Stomach (tissue), 9 donors: Measurements from ENCODE around the gene CLRN1. TPM values are rescaled to one million over a fixed set of nuclear protein-coding genes. Genes with fewer than 3 reads are reported as not detected.

Source experiments
- DNase-seq, 2 donors: peaks; one replicate each; pipeline versions ENCODE4 v3.0.0 to v3.0.0-alpha.2; 2013 to 2019
- H3K27ac ChIP-seq, 5 donors: fragments of 200-600 bp in 4 of 5; sonication (generic) in 4 of 5; one replicate each; pipeline ENCODE4 v1.5.1; 2013 to 2019; ENCODE audit warnings: mild to moderate bottlenecking in 1 of 5, moderate library complexity in 1 of 5
- H3K27me3 ChIP-seq, 3 donors: fragments of 200-600 bp; sonication (generic); one replicate each; pipeline ENCODE4 v1.5.1; 2017 to 2019; ENCODE audit warnings: mixed run types in 1 of 3
- H3K36me3 ChIP-seq, 4 donors: fragments of 200-600 bp; sonication (generic); 1 replicate in 3 of 4; 2 replicates in 1 of 4; pipeline ENCODE4 v1.5.1; 2016 to 2019
- H3K4me1 ChIP-seq, 4 donors: fragments of 200-600 bp; sonication (generic); one replicate each; pipeline ENCODE4 v1.5.1; 2016 to 2019
- H3K4me3 ChIP-seq, 4 donors: fragments of 200-600 bp; sonication (generic) in 3 of 4; one replicate each; pipeline ENCODE4 v1.5.1; 2016 to 2019; ENCODE audit warnings: mild to moderate bottlenecking in 1 of 4
- H3K9me3 ChIP-seq, 4 donors: fragments of 200-600 bp; sonication (generic); one replicate each; pipeline ENCODE4 v1.5.1; 2016 to 2019
- EP300 ChIP-seq: sonication (generic); formaldehyde crosslinking; IDR thresholded peaks from one replicate; pipeline ENCODE4 v1.6.1; 2017; ENCODE audit warnings: antibody characterized with exemption
- POLR2A ChIP-seq, 4 donors: fragments of 450-650 bp; IDR thresholded peaks; one replicate each; pipeline ENCODE4 v1.6.1; 2016; ENCODE audit warnings: antibody characterized with exemption in 4 of 4, control low read depth in 2 of 4, mild to moderate bottlenecking in 1 of 4, moderate library complexity in 1 of 4
- POLR2AphosphoS5 ChIP-seq, 3 donors: sonication (generic); formaldehyde crosslinking; IDR thresholded peaks; one replicate each; pipeline ENCODE4 v1.6.1; 2016; ENCODE audit warnings: antibody characterized with exemption in 3 of 3
- WGBS, 5 donors: extraction: QIAGEN DNeasy Blood & Tissue Kit in 3 of 5; methylation state at CpG; one replicate each; pipeline versions ENCODE4 v1.1.5 to v1.1.7; 2013 to 2018; 5-methylcytosine and 5-hydroxymethylcytosine counted together
- intact Hi-C: fragments of 100-400 bp; cut with DNase I; formaldehyde crosslinking; loops from one replicate; pipeline ENCODE4 v1.15.1; 2023; ENCODE audit warnings: low total_unique reads
- polyA plus RNA-seq, 3 donors: library from polyadenylated mRNA; stranded (reverse); fragments of 200-250 nt; gene quantifications; one replicate each; pipeline ENCODE4 v1.2.3, GENCODE V29; 2013
- total RNA-seq, 5 donors: library from RNA; depleted of rRNA; stranded (reverse); fragments of >200 nt; gene quantifications; one replicate each; pipeline versions ENCODE4 v1.1.0 to v1.2.3, GENCODE V29; 2014 to 2016
- TF ChIP-seq, protein P1 (sequence below), 7 experiments: fragments of 450-650 bp in 4 of 7; fragments of 200-600 bp in 3 of 7; sonication (generic) in 3 of 7; IDR thresholded peaks; one replicate each; pipeline ENCODE4 v1.5.1; 2016 to 2019; ENCODE audit warnings: antibody characterized with exemption in 7 of 7, control low read depth in 2 of 7, mild to moderate bottlenecking in 1 of 7
- donor health status: healthy with polysubstance abuse.
- donor health status: Bipolar disorder and iron deficiency.
- donor health status: healthy.

The CLRN1 gene
- total and polyA plus RNA-seq, 8 donors, result not detected

DNA sequence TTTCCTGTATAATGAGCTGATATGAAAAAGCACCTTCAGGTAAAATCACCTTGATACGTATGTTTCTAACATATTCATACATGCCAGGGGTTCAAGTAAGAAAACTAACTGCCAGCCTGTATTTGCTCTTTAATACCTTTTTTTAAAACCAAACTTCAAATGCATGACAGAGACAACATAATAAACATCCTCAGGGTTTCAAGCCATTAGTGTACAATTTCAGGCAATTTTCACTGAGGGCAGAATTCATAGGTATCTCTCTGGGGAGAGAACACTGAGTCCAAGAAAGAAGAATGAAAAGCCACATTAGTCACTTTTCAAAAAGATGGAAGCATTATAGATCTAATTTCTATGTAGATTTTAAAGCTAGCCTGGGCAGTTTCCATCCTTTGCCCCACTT, 94.2 kb downstream of the CLRN1 start:
- TF ChIP-seq EP300, result no peak
- TF ChIP-seq, protein P1, sequence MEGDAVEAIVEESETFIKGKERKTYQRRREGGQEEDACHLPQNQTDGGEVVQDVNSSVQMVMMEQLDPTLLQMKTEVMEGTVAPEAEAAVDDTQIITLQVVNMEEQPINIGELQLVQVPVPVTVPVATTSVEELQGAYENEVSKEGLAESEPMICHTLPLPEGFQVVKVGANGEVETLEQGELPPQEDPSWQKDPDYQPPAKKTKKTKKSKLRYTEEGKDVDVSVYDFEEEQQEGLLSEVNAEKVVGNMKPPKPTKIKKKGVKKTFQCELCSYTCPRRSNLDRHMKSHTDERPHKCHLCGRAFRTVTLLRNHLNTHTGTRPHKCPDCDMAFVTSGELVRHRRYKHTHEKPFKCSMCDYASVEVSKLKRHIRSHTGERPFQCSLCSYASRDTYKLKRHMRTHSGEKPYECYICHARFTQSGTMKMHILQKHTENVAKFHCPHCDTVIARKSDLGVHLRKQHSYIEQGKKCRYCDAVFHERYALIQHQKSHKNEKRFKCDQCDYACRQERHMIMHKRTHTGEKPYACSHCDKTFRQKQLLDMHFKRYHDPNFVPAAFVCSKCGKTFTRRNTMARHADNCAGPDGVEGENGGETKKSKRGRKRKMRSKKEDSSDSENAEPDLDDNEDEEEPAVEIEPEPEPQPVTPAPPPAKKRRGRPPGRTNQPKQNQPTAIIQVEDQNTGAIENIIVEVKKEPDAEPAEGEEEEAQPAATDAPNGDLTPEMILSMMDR (IDR thresholded peaks at IDR 0.05), result no peak
- TF ChIP-seq POLR2A (IDR thresholded peaks at IDR 0.05), result no peak
- no peak for TF ChIP-seq POLR2AphosphoS5 (IDR thresholded peaks at IDR 0.05)
- no peaks in the 10 kb centered on the region for H3K36me3 ChIP-seq
- no peaks in the 10 kb centered on the region for H3K4me1 ChIP-seq
- no peak overlapping the region for H3K4me3 ChIP-seq
- no peaks in the 10 kb centered on the region for H3K9me3 ChIP-seq
- intact Hi-C loops, result no loop called here
- no peak overlapping the region for H3K27ac ChIP-seq
- 84 to 93% (median 89%) methylated on average over 1 of the region's 1 CpG for WGBS, 5 donors
- no peaks in the 10 kb centered on the region for H3K27me3 ChIP-seq
- DNase-seq, result no peak

DNA sequence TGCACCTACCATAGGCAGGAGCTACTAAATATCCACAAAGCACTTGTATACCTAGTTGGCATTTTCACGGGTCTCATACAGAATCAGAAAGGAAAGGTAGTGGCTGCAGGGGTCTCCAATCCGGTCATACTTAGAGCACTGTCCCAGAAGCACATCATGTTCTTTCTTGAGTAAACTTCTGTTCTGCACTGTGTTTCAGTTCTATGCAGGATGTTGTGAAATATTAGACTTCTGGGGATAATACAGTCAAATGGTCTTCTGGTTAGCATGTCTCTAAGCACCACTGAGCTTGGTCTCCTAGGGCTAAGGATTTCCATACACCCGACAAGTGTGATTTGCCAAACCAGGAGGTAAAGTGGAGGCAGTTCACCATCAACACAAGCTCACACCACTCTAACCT, 95.2 kb downstream of the CLRN1 start:
- intact Hi-C loops, result no loop called here
- Histone ChIP-seq H3K4me1 (no peaks in the 10 kb centered on the region), H3K9me3 (no peaks in the 10 kb centered on the region), H3K27ac (no peak overlapping the region), H3K27me3 (no peaks in the 10 kb centered on the region), H3K4me3 (no peak overlapping the region), H3K36me3 (no peaks in the 10 kb centered on the region)
- TF ChIP-seq POLR2A (IDR thresholded peaks at IDR 0.05) (no peak), EP300 (no peak), POLR2AphosphoS5 (IDR thresholded peaks at IDR 0.05) (no peak)
- TF ChIP-seq, protein P1 (IDR thresholded peaks at IDR 0.05), result no peak
- no peak for DNase-seq
- WGBS, 5 donors, result 79 to 91% (median 88%) methylated on average over 3 of the region's 3 CpGs

DNA sequence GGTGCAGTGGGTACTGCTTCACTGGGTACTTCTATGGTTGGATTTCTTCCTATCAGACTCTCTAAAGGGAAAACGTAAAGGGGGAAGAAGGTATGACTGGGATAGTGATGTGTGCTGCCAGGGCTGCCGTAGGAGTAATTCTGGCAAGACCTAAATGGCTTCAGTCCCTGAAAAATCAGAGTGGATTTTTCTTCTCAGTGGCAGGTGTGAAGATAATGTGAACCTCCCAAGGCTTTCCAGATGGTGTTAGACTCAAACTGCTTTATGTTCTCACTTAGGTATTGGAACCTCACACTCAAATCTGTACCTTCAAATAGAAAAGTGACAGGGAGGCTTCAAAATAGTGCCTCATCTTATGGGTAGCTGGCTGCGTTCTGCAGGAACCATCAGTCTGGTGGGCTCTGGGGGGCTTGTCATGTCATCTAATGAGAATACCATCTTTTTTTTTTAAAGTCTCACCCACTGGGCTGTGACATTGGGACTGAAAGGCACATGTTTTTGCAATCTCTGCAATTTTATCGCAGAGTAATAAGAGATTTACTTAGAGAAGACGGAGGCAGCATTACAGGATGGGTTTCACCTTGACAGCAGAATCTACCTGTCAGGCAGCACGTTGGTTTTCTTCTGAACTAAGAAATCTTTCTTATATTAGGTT, 95.8 kb downstream of the CLRN1 start:
- Histone ChIP-seq H3K9me3 (no peaks in the 10 kb centered on the region), H3K4me3 (no peak overlapping the region), H3K36me3 (no peaks in the 10 kb centered on the region), H3K27me3 (no peaks in the 10 kb centered on the region), H3K27ac (no peak overlapping the region), H3K4me1 (no peaks in the 10 kb centered on the region)
- intact Hi-C loops, result no loop called here
- 81 to 88% (median 84%) methylated on average over 6 of the region's 6 CpGs for WGBS, 5 donors
- no peak for TF ChIP-seq POLR2A (IDR thresholded peaks at IDR 0.05)
- no peak for TF ChIP-seq EP300
- TF ChIP-seq, protein P1 (IDR thresholded peaks at IDR 0.05), result no peak
- TF ChIP-seq POLR2AphosphoS5 (IDR thresholded peaks at IDR 0.05), result no peak
- DNase-seq, result no peak

Other genes with a start within 250 kb of the CLRN1 start
- 10 to 100 TPM; 13.8 to 36.6 (median 26.6) TPM for gene SIAH2, start 209.6 kb downstream of the CLRN1 start, total RNA-seq
- 10 to 100 TPM; 14.9 to 18.6 (median 17.2) TPM for gene SIAH2, start 209.6 kb downstream of the CLRN1 start, polyA plus RNA-seq
- not detected for gene MINDY4B, start 67.3 kb downstream of the CLRN1 start, total RNA-seq
- gene MINDY4B, start 67.3 kb downstream of the CLRN1 start, polyA plus RNA-seq, result not detected
- gene MED12L, start 112.9 kb upstream of the CLRN1 start, total RNA-seq, result 1 to 10 TPM in 2 of 5 donors, under 1 TPM in 2, not detected in 1; 0.14 to 2.9 (median 0.96) TPM
- gene MED12L, start 112.9 kb upstream of the CLRN1 start, polyA plus RNA-seq, result under 1 TPM in 2 of 3 donors, not detected in 1; 0.06 to 0.10 TPM
- 10 to 100 TPM in 3 of 5 donors, under 1 TPM in 1, not detected in 1; 0.73 to 37.5 (median 20.5) TPM for gene GPR171, start 230.5 kb upstream of the CLRN1 start, total RNA-seq
- 1 to 10 TPM in 2 of 3 donors, under 1 TPM in 1; 0.44 to 1.4 (median 1.3) TPM for gene GPR171, start 230.5 kb upstream of the CLRN1 start, polyA plus RNA-seq